HG03439 (cell line): ENCODE results near the gene ZNF165.
A peak's percentile ranks its signal among the peaks of the same experiment; 100 is the strongest.
"Not testable (repeated sequence)": the region's sequence is repeated elsewhere in the genome, so short reads cannot be mapped to it uniquely, and the experiment has no call there.

ENCODE experiments used
- ATAC-seq: cut with Tn5 transposase; IDR thresholded peaks from one replicate; pipeline ENCODE4 v1.9.1; 2021; ENCODE audit warnings: mild to moderate bottlenecking, moderate library complexity; ENCODE audit not compliant: unreplicated experiment

ZNF165 gene

DNA sequence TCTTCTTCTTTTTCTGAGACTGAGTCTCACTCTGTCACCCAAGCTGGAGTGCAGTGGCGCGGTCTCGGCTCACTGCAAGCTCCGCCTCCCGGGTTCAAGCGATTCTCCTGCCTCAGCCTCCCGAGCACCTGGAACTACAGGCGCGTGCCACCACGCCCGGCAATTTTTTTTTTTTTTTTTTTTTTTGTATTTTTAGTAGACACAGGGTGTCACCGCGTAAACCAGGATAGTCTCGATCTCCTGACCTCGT is at the start of gene ZNF165:
TSS of gene ZNF165 (plus strand) at position 188 of the 250 bp plus-strand sequence. CDS start 4,913 bp downstream, outside the sequence.
- peak; percentile 14 for ATAC-seq

DNA sequence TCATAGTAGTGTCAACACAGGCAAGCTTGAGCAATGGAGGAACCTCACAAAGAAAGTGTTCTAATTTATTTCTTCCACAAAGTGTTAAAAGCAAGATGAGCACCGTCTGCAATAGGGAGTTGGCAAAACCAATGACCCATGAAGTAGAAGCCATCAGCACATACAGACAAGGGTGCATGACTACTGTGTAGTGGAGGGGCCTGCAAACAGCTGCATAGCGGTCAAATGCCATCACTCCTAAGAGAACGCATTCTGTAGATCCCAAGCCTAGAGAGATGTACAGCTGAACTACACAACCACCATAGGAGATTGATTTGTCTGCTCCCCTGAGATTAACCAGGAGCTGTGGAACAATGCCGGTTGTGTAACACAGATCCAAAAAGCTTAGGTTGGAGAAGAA is 26.8 kb upstream of the ZNF165 start:
- no peak for ATAC-seq

GRCh38 chr6:28060405-28060804 is 20.0 kb upstream of the ZNF165 start:
- ATAC-seq: no peak

- no peak for ATAC-seq
Measured at GRCh38 chr6:28064272-28064671, 16.1 kb upstream of the ZNF165 start.

DNA sequence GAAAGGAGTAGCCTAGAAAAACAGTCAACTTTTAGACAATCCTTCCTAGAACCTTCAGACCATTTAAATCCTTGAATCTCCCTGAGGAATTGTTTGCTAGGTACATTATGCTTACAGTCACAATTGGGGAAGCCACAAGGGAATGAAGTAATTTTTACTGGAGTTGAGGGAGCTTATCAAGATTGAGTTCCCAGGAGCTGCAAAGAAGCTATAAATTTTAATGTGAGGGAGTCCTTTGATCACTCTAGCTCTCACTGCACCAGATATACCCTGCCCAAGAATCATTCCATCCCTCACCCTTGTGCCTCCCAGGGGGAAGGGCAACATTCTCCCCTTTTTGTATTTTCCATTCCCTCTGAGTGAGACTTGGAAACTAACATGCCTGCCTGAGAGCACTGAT is 12.3 kb upstream of the ZNF165 start:
- no peak for ATAC-seq

DNA sequence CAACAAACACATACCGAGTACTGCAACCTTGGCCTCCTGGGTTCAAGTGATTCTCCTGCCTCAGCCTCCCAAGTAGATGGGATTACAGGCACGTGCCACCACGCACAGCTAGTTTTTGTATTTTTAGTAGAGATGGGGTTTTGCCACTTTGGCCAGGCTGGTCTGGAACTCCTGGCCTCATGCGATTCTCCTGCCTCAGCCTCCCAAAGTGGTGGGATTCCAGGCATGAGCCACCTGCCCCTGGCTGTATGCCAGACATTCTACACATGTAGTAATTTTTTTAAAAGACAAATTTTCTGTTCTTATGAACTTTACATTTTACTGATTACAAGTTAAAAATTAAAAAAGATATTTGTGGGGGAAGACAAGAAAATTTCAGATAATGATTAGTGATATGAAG is 9.4 kb upstream of the ZNF165 start:
- not testable (repeated sequence) for ATAC-seq

DNA sequence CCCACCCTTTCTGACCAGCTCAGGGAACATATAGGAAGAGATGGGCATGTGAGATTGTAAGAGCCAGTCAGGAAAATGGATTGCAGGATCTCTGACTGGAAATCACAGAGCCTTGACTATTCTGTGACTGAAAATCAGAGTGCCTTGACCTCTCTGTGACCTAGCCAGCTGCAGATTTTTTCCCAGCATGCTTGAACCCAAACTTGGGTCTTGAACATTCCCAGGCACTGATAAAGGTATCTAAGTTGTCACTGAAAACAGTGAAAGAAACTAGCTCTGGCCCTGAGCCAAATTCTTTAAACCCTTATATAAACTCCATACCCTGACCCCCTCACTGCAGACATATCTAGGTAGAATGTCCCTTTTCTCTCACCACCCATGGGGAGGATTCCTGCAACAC is 2.3 kb upstream of the ZNF165 start:
- ATAC-seq: no peak

DNA sequence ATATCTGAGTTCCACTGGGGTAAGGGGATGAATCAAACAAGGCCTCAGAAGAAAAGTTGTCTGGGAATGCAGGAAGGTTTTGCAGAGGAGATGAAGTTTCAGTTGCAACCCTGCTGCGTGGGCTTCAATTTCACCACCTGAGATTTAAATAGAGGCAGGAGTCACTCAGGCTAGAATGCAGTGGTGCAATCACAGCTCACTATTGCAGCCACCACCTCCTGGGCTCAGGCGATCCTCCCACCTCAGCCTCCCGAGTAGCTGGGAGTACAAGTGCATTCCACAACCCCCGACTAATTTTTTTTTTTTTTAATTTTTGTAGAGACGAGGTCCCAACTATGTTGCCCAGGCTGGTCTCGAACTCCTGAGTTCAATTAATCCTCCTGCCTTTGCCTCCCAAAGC is 1.5 kb upstream of the ZNF165 start:
- ATAC-seq: no peak

- ATAC-seq: peak; percentile 80
Measured at GRCh38 chr6:28080631-28081485, 490 bp downstream of the ZNF165 start.

GRCh38 chr6:28081486-28081751 is 1.1 kb downstream of the ZNF165 start:
- ATAC-seq: peak; percentile 33

- ATAC-seq: no peak
Measured at GRCh38 chr6:28082939-28083338, 2.6 kb downstream of the ZNF165 start.

GRCh38 chr6:28089054-28089453 is 8.7 kb downstream of the ZNF165 start:
- ATAC-seq: no peak

- no peak for ATAC-seq
Measured at GRCh38 chr6:28090917-28091586, 10.7 kb downstream of the ZNF165 start.

DNA sequence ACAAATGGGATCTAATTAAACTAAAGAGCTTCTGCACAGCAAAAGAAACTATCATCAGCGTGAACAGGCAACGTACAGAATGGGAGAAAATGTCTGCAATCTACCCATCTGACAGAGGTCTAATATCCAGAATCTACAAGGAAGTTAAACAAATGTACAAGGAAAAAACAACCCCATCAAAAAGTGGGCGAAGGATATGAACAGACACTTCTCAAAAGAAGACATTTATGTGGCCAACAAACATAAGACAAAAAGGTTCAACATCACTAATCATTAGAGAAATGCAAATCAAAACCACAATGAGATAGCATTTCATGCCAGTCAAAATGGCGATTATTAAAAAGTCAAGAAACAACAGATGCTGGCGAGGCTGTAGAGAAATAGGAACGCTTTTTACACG is 21.9 kb downstream of the ZNF165 start:
- not testable (repeated sequence) for ATAC-seq

DNA sequence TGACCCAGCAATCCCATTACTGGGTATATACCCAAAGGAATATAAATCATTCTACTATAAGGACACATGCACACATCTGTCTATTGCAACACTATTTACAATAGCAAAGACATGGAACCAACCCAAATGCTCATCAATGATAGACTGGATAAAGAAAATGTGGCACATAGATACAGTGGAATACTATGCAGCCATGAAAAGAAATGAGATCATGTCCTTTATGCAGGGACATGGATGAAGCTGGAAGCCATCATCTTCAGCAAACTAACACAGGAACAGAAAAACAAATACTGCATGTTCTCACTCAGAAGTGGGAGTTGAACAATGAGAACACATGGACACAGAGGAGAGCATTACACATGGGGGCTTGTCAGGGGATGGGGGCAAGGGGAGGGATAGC is 22.3 kb downstream of the ZNF165 start:
- ATAC-seq: not testable (repeated sequence)

DNA sequence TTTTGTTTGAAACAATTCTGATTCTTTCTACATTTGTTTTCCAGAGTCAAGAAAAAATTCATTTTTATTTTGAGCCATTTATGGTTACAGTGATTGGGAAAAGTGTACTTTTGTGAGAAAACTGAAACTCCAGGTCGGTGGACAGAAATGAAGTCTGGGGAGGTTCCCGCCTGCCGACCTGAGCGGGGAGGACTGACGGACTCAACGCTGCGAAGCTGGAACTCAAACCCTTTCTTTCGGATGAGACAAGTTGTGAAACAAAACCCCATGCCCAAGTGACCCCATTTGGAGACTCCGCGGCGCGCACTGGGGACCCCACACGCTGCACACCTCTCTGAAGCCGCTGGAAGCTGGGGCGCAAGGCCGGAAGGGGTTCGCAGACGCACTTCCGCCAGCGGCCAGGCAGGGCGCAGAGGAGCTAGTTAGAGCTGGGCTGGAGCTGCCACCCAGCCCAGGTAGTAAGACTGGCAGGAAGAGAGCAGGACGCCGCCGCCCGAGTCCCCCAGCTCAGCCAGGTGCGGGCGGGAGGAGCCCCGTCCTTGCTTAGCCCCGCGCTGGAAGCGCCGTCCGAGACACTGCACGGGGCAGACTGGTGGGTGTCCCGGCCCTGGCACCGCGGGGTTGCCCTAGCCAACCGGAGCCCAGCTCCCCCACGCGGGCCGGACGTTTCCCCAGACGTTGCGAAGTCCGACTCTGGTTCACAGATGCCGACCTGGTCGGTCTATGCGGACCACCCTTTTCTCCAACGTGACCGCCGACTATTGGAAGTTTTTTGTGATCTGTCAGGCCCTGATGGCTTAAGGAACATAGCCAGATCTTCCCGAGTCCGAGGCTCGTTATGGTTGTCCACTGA is 24.2 kb downstream of the ZNF165 start:
- peak; percentile 100 for ATAC-seq

GRCh38 chr6:28105245-28105639 is 24.9 kb downstream of the ZNF165 start:
- peak; percentile 10 for ATAC-seq

DNA sequence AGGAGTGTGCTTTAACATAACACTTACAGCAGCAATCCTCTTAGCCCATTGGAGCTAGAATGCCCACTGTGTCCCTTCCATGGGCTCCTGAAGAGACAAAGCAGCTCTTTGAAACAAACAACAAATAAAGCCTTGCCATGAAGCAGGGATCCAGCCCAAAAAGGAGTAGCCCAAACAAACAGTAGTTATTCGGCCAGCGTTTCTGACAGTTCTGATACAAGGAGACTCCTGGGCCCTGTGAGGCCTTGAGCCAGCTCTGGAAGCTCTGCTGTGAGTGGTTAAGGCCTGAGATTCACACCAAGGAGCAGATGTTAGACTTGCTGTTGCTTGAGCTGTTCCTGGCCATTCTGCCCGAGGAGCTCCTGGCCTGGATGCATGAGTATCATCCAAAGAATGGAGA is 27.1 kb downstream of the ZNF165 start:
- ATAC-seq: no peak

- no peak for ATAC-seq
Measured at GRCh38 chr6:28111964-28112363, 31.6 kb downstream of the ZNF165 start.

GRCh38 chr6:28115799-28116198 is 35.4 kb downstream of the ZNF165 start:
- ATAC-seq: no peak

DNA sequence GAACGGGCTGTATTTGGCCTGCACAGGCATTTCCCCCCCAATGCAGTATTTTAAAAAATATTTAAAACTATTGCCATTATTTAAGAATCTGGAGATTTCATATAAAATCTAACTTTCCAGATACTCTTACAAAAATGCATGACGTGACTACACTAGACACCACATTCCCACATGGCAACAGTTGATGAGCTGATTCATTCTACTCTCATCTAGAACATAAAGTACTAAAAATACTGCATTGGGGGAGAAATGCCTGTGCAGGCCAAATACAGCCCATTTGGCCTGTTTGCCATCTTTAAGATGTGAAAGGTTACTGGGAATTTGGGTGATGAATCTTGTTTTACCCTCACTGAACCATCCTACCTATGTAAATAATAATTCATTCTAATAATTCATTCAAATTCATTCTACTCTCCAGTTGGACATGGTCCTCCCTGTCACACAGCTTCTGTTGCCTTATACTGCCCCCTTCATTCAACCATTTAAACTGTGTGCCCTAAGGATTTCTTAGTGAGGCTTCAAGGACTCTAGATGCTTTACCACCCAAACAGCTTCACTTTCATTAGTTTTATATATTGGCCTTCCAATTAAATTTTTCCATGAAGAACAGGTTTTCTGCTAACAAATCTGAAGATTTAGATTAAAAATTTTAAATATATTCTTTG is 37.1 kb downstream of the ZNF165 start:
- no peak for ATAC-seq
